Measurements from ENCODE around the gene ESRRA. TPM values are rescaled to one million over a fixed set of nuclear protein-coding genes. Genes with fewer than 3 reads are reported as not detected.

Gene ESRRA
- total and polyA plus RNA-seq, 9 of the 15 experiments (the other 6 are each of a cell fraction or from before 2014, with no cell fraction given) = 0.27 to 89.7 (median 23.7) TPM

DNA sequence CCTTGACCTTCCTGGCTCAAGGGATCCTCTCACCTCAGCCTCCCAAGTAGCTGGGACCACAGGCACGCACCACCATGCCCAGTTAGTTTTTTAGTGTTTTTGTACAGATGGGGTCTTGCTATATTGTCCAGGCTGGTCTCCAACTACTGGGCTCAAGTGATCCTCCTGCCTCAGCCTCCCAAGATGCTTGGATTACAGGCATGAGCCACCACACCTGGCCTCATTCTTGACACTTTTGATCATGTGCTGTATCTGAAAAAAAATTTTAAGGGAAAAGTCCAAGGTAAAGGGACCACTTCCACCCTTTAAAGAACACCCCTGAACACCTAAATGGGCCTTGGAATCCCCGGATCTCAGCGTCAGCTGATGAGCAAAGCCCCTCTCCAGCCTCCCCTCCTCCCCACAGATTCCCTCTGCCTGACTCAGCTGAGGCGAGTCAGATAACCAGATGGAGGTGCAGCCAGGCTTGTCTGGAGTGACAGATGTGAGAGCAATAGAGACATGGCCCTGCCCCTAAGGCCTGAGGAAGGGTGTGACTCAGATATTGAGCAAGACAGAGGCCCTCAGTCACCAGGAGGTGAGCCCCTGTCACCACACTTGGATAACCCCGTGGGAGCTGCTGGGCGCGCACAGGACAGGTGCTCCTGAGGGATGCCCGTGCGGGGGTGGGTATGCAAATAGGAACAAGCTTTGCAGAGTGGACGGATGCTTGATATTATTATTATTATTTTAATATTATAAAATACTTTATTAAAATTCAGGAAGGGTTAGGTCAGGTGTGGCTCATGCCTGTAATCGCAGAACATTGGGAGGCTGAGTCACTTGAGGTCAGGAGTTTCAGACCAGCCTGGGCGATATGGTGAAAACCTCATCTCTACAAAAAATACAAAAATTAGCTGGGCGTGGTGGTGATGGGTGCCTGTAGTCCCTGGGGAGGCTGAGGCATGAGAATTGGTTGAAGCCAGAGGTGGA is 29.7 kb downstream of the ESRRA start (continued):
- TF ChIP-seq, protein P1, sequence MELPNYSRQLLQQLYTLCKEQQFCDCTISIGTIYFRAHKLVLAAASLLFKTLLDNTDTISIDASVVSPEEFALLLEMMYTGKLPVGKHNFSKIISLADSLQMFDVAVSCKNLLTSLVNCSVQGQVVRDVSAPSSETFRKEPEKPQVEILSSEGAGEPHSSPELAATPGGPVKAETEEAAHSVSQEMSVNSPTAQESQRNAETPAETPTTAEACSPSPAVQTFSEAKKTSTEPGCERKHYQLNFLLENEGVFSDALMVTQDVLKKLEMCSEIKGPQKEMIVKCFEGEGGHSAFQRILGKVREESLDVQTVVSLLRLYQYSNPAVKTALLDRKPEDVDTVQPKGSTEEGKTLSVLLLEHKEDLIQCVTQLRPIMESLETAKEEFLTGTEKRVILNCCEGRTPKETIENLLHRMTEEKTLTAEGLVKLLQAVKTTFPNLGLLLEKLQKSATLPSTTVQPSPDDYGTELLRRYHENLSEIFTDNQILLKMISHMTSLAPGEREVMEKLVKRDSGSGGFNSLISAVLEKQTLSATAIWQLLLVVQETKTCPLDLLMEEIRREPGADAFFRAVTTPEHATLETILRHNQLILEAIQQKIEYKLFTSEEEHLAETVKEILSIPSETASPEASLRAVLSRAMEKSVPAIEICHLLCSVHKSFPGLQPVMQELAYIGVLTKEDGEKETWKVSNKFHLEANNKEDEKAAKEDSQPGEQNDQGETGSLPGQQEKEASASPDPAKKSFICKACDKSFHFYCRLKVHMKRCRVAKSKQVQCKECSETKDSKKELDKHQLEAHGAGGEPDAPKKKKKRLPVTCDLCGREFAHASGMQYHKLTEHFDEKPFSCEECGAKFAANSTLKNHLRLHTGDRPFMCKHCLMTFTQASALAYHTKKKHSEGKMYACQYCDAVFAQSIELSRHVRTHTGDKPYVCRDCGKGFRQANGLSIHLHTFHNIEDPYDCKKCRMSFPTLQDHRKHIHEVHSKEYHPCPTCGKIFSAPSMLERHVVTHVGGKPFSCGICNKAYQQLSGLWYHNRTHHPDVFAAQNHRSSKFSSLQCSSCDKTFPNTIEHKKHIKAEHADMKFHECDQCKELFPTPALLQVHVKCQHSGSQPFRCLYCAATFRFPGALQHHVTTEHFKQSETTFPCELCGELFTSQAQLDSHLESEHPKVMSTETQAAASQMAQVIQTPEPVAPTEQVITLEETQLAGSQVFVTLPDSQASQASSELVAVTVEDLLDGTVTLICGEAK (IDR thresholded peaks at IDR 0.05) = 0 out of 2 replicates have a peak, but pooled peaks have one; percentile 11
- TF ChIP-seq, protein P1 (CRISPR knock-in tag; IDR thresholded peaks at IDR 0.05) = 0 out of 2 replicates have a peak, but pooled peaks have one; percentile 22
- TF ChIP-seq, protein P2, sequence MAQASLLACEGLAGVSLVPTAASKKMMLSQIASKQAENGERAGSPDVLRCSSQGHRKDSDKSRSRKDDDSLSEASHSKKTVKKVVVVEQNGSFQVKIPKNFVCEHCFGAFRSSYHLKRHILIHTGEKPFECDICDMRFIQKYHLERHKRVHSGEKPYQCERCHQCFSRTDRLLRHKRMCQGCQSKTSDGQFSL (CRISPR knock-in tag; IDR thresholded peaks at IDR 0.05) = 0 out of 2 replicates have a peak, but pooled peaks have one; percentile 10
- TF ChIP-seq, protein P2 (tag; IDR thresholded peaks at IDR 0.05) = no peak
- peak; percentile 66 to 79 for TF ChIP-seq FOXK2 (conservative IDR thresholded peaks at IDR 0.05 in 1 of 2, IDR thresholded peaks at IDR 0.05 in 1 of 2; ENCODE audit: low read depth in 2 of 2)
- TF ChIP-seq MYBL2 (IDR thresholded peaks at IDR 0.05; ENCODE audit: low read depth) = no peak
- no peak for TF ChIP-seq MYBL2 (CRISPR knock-in tag; IDR thresholded peaks at IDR 0.05; ENCODE audit: borderline replicate concordance)
- TF ChIP-seq NEUROD1 (IDR thresholded peaks at IDR 0.05; ENCODE audit: borderline replicate concordance, low read depth, low read length, partially characterized antibody) = peak; percentile 93
- peak; percentile 92 to 93 for TF ChIP-seq KDM1A (IDR thresholded peaks at IDR 0.05)
- TF ChIP-seq, protein P3, sequence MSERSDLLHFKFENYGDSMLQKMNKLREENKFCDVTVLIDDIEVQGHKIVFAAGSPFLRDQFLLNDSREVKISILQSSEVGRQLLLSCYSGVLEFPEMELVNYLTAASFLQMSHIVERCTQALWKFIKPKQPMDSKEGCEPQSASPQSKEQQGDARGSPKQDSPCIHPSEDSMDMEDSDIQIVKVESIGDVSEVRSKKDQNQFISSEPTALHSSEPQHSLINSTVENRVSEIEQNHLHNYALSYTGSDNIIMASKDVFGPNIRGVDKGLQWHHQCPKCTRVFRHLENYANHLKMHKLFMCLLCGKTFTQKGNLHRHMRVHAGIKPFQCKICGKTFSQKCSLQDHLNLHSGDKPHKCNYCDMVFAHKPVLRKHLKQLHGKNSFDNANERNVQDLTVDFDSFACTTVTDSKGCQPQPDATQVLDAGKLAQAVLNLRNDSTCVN (CRISPR knock-in tag; IDR thresholded peaks at IDR 0.05) = no peak
- peak; percentile 40; the same call in 1 of the 2 replicates for TF ChIP-seq TRIM28 (IDR thresholded peaks at IDR 0.05)
- TF ChIP-seq, protein P4, sequence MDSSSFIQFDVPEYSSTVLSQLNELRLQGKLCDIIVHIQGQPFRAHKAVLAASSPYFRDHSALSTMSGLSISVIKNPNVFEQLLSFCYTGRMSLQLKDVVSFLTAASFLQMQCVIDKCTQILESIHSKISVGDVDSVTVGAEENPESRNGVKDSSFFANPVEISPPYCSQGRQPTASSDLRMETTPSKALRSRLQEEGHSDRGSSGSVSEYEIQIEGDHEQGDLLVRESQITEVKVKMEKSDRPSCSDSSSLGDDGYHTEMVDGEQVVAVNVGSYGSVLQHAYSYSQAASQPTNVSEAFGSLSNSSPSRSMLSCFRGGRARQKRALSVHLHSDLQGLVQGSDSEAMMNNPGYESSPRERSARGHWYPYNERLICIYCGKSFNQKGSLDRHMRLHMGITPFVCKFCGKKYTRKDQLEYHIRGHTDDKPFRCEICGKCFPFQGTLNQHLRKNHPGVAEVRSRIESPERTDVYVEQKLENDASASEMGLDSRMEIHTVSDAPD (CRISPR knock-in tag; IDR thresholded peaks at IDR 0.05) = no peak
- peak; percentile 77 for TF ChIP-seq MAFG (tag; conservative IDR thresholded peaks at IDR 0.05)
- peak; percentile 78 for TF ChIP-seq ZKSCAN1 (IDR thresholded peaks at IDR 0.05; ENCODE audit: low read depth, low read length)
